ENCODE results near the gene ZNF358. TPM values are rescaled to one million over a fixed set of nuclear protein-coding genes. Genes with fewer than 3 reads are reported as not detected.

The ZNF358 gene
- total RNA-seq, 3 donors from 2014 or later: 34.0 to 65.3 (median 34.7) TPM

- TF ChIP-seq CTCF (IDR thresholded peaks at IDR 0.05) (no peak), POLR2AphosphoS5 (IDR thresholded peaks at IDR 0.05) (no peak), POLR2A (IDR thresholded peaks at IDR 0.05) (no peak)
- H3K36me3 ChIP-seq: no peaks in the 10 kb centered on the region
- H3K4me1 ChIP-seq: no peaks in the 10 kb centered on the region
- H3K9me3 ChIP-seq: no peaks in the 10 kb centered on the region
- peak overlapping the region in 1 of 3 donors; percentile 9 for H3K4me3 ChIP-seq
- intact Hi-C loops (cut with DNase I; ENCODE audit: low total_unique reads): no loop called here
- no peak overlapping the region for H3K27ac ChIP-seq
- H3K27me3 ChIP-seq: peaks cover 0 to 3% of the 10 kb centered on the region in 2 donors
- DNase-seq (ENCODE audit: low spot score in 2 of 2): peak in 1 of 2 donors; percentile 68
These were observed 9.2 kb upstream of the ZNF358 start for GRCh38 chr19:7506385-7507328.

- H3K36me3 ChIP-seq: no peaks in the 10 kb centered on the region
- no peak for DNase-seq (ENCODE audit: low spot score in 2 of 2)
- no peak overlapping the region for H3K4me3 ChIP-seq
- no peak overlapping the region for H3K27ac ChIP-seq
- peaks cover 0 to 3% of the 10 kb centered on the region in 2 donors for H3K27me3 ChIP-seq
- intact Hi-C loops (cut with DNase I; ENCODE audit: low total_unique reads): no loop called here
- no peak for TF ChIP-seq CTCF (IDR thresholded peaks at IDR 0.05)
- TF ChIP-seq POLR2A (IDR thresholded peaks at IDR 0.05): no peak
- TF ChIP-seq POLR2AphosphoS5 (IDR thresholded peaks at IDR 0.05): no peak
- H3K4me1 ChIP-seq: no peaks in the 10 kb centered on the region
- H3K9me3 ChIP-seq: no peaks in the 10 kb centered on the region
These were observed 8.0 kb upstream of the ZNF358 start for GRCh38 chr19:7507884-7508283.

GRCh38 chr19:7509625-7510024 lies 6.3 kb upstream of the ZNF358 start:
- DNase-seq (ENCODE audit: low spot score in 2 of 2): no peak
- no peaks in the 10 kb centered on the region for H3K36me3 ChIP-seq
- no peak overlapping the region for H3K27ac ChIP-seq
- H3K27me3 ChIP-seq: peaks cover 0 to 3% of the 10 kb centered on the region in 2 donors
- H3K9me3 ChIP-seq: no peaks in the 10 kb centered on the region
- no peak overlapping the region for H3K4me3 ChIP-seq
- no peaks in the 10 kb centered on the region for H3K4me1 ChIP-seq
- intact Hi-C loops (cut with DNase I; ENCODE audit: low total_unique reads): no loop called here
- TF ChIP-seq POLR2AphosphoS5 (IDR thresholded peaks at IDR 0.05) (no peak), CTCF (IDR thresholded peaks at IDR 0.05) (no peak), POLR2A (IDR thresholded peaks at IDR 0.05) (no peak)

GRCh38 chr19:7512400-7512851 lies 3.5 kb upstream of the ZNF358 start:
- no peaks in the 10 kb centered on the region for H3K27me3 ChIP-seq
- peaks cover 0 to 8% of the 10 kb centered on the region in 2 donors for H3K4me1 ChIP-seq
- no peak overlapping the region for H3K4me3 ChIP-seq
- H3K9me3 ChIP-seq: no peaks in the 10 kb centered on the region
- intact Hi-C loops (cut with DNase I; ENCODE audit: low total_unique reads): no loop called here
- DNase-seq (ENCODE audit: low spot score in 2 of 2): no peak
- TF ChIP-seq POLR2A (IDR thresholded peaks at IDR 0.05): no peak
- TF ChIP-seq POLR2AphosphoS5 (IDR thresholded peaks at IDR 0.05): no peak
- no peak for TF ChIP-seq CTCF (IDR thresholded peaks at IDR 0.05)
- H3K27ac ChIP-seq: no peak overlapping the region
- H3K36me3 ChIP-seq: no peaks in the 10 kb centered on the region

Measured in breast epithelium (tissue), 4 donors.